ENCODE results near the gene MYH7.

- TF ChIP-seq CTCF (IDR thresholded peaks at IDR 0.05; ENCODE audit: poor library complexity, severe bottlenecking) (no peak), EP300 (conservative IDR thresholded peaks at IDR 0.05; ENCODE audit: poor library complexity, severe bottlenecking) (no peak), POLR2AphosphoS5 (IDR thresholded peaks at IDR 0.05) (no peak), SMC3 (conservative IDR thresholded peaks at IDR 0.05; ENCODE audit: poor library complexity) (no peak), REST (IDR thresholded peaks at IDR 0.05; ENCODE audit: borderline replicate concordance) (no peak), EZH2 (IDR thresholded peaks at IDR 0.05; ENCODE audit: borderline replicate concordance, insufficient read depth, low read length, poor library complexity, severe bottlenecking) (no peak), RAD21 (conservative IDR thresholded peaks at IDR 0.05) (no peak), TAF1 (IDR thresholded peaks at IDR 0.05; ENCODE audit: low read depth) (no peak)
Measured at GRCh38 chr14:23385642-23386265, 49.7 kb downstream of the MYH7 start.

All from neural cell (in vitro differentiated cells).